Astrocyte of the cerebellum (primary cell): ENCODE data around the gene LPIN2.
A peak's percentile ranks its signal among the peaks of the same experiment; 100 is the strongest.

Source experiments
- DNase-seq: peaks from one replicate; pipeline ENCODE4 v3.0.0-alpha.2; 2011; ENCODE audit warnings: low read depth
- H3K4me3 ChIP-seq: 2 replicates; pipeline ENCODE4 v1.5.1; 2011; ENCODE audit warnings: mild to moderate bottlenecking, low read depth, low read length, moderate library complexity
- CTCF ChIP-seq: IDR thresholded peaks from 2 replicates; pipeline ENCODE4 v1.5.1; 2012; ENCODE audit warnings: low read length, low read depth, moderate library complexity, mild to moderate bottlenecking; ENCODE audit errors: missing control alignments
- in situ Hi-C: cut with HindIII; loops from 2 replicates; pipeline ENCODE4 v1.10.0; 2017; ENCODE audit warnings: low sequenced_read_pairs

Gene LPIN2

GRCh38 chr18:2982452-2983269 lies 30.3 kb downstream of the LPIN2 start:
- no peak for TF ChIP-seq CTCF
- in situ Hi-C loops, result no loop called here
- no peak for DNase-seq
- no peak overlapping the region for H3K4me3 ChIP-seq

GRCh38 chr18:2982022-2982421 lies 30.9 kb downstream of the LPIN2 start:
- no peak for TF ChIP-seq CTCF
- DNase-seq, result no peak
- H3K4me3 ChIP-seq, result no peak overlapping the region
- in situ Hi-C loops, result no loop called here

DNA sequence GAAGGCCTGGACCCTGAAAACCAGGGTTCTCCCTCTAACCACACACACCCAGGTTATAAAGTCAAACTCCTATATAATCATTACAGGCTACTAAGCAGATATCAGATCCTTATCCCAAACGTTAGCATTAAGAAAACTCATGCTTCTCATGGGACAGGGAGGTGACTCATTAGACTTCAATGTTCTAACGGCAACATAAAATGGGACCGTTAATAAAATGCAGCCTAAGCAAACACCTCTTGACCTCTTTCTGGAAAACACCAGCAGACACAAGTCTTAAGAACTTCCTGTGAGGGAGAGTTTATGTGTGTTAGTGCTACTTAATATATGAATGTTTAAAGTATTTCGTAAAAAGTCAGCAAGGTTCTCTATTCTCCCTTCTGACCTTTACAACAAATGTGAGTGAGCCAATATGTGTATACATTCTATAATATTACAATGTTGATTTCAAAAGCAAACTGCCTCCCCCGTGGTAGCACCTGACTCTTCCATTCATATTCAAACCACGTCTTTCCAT lies 31.7 kb downstream of the LPIN2 start:
- H3K4me3 ChIP-seq, result no peak overlapping the region
- no peak for TF ChIP-seq CTCF
- DNase-seq, result peak; percentile 28
- in situ Hi-C loops, result no loop called here

- in situ Hi-C loops, result no loop called here
- DNase-seq, result no peak
- no peak for TF ChIP-seq CTCF
- H3K4me3 ChIP-seq, result no peak overlapping the region
These were observed 32.8 kb downstream of the LPIN2 start for GRCh38 chr18:2979871-2980790.

DNA sequence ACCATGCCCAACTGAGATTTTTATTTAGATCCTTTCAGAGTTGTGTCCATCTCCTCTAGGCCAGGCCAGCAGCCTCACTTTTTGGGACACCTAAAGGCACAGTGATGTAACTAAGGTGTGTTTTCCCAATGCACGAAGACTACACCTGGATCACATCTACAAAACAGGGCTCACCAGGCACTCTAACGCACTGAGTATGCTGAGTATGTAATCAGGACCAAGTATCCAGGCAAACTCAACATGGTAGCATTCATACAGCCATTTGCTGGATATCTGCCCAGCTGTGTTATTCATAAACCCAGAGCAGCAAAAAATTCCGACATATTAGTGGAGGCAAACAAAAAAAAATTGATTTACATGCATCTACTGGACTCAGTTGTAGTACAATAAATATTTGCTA lies 33.8 kb downstream of the LPIN2 start:
- in situ Hi-C loops, result no loop called here
- H3K4me3 ChIP-seq, result no peak overlapping the region
- no peak for TF ChIP-seq CTCF
- DNase-seq, result peak; percentile 60

DNA sequence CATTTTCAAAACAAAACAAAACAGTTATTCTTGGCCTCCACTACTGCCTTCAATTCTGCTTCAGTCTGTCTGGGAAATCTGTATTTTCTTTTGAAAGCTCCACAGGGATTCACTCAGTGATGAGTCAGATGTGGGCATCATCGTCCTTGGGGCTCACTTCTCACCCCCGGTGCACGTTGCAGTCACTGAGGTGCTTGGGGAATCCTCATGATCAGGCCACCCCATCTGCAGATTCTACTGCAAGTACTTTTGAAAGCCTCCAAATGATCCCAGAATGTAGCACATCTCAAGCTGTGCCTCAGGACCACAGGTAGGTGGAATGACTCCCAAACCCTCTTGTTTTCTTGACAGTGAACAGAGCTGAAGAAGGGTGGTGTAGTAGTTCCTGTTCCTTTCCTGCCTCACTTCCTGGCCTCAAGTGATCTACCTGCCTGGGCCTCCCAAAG lies 34.3 kb downstream of the LPIN2 start:
- in situ Hi-C loops, result no loop called here
- no peak for TF ChIP-seq CTCF
- peak overlapping the region; percentile 9 for H3K4me3 ChIP-seq
- DNase-seq, result peak; percentile 69
